Transverse colon (tissue), 3 donors: ENCODE data around the gene TTC1.

Experiments
- EP300 ChIP-seq: sonication (generic); formaldehyde crosslinking; IDR thresholded peaks from one replicate; pipeline ENCODE4 v1.6.1; 2017; ENCODE audit warnings: antibody characterized with exemption, low read depth
- POLR2A ChIP-seq: fragments of 450-650 bp; IDR thresholded peaks from one replicate; pipeline ENCODE4 v1.6.1; 2016; ENCODE audit warnings: antibody characterized with exemption, mild to moderate bottlenecking, moderate library complexity
- TF ChIP-seq, protein P1 (sequence below), 5 experiments: fragments of 200-600 bp in 3 of 5; fragments of 450-650 bp in 2 of 5; sonication (generic) in 3 of 5; IDR thresholded peaks; 1 replicate in 2 of 5; 2 replicates in 3 of 5; pipeline ENCODE4 v1.5.1; 2016 to 2017; ENCODE audit warnings: antibody characterized with exemption in 5 of 5, inconsistent platforms in 3 of 5, mild to moderate bottlenecking in 2 of 5, moderate library complexity in 1 of 5

DNA sequence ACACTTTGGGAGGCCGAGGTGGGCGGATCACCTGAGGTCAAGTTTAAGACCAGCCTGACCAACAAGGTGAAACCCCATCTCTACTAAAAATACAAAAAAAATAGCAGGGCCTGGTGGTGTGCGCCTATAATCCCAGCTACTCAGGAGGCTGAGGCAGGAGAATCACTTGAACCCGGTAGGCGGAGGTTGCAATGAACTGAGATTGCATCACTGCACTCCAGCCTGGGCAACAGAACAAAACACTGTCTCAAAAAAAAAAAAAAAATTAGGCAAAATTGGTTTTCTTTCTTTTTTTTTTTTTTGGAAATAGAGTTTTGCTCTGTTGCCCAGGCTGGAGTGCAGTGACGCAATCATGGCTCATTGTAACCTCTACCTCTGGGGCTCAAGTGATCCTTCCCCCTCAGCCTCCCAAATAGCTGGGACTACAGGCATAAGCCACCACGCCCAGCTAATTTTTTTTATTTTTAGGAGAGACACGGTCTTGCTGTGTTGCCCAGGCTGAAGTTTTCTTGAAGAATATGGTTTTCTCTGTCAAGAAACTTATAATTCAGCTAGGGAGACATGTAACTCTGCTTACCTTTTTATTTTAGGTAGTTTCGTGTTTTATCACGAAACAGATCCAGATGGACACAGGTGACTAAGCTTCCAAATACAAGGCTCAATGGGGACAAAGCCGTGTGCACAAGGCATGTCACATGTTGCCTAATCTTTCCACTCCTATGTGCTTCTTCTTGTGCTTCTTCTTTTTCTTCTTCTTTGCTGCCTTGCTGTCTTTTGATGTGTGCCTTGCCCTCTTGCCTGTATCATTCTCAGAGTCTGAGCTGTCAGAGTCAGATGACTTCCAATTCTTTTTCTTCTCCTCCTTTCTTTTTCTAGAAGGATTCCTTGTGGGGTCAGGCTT is 14.3 kb downstream of the TTC1 start:
- TF ChIP-seq, protein P1, sequence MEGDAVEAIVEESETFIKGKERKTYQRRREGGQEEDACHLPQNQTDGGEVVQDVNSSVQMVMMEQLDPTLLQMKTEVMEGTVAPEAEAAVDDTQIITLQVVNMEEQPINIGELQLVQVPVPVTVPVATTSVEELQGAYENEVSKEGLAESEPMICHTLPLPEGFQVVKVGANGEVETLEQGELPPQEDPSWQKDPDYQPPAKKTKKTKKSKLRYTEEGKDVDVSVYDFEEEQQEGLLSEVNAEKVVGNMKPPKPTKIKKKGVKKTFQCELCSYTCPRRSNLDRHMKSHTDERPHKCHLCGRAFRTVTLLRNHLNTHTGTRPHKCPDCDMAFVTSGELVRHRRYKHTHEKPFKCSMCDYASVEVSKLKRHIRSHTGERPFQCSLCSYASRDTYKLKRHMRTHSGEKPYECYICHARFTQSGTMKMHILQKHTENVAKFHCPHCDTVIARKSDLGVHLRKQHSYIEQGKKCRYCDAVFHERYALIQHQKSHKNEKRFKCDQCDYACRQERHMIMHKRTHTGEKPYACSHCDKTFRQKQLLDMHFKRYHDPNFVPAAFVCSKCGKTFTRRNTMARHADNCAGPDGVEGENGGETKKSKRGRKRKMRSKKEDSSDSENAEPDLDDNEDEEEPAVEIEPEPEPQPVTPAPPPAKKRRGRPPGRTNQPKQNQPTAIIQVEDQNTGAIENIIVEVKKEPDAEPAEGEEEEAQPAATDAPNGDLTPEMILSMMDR (IDR thresholded peaks at IDR 0.05), result no peak
- TF ChIP-seq POLR2A (no peak), EP300 (no peak)
